DND-41 (cell line): ENCODE measurements around the gene SLC25A25.

Experiments
- EZH2 ChIP-seq: IDR thresholded peaks from 3 replicates; pipeline ENCODE4 v1.6.1; 2012; ENCODE audit warnings: borderline replicate concordance, low read depth, mild to moderate bottlenecking, moderate library complexity, low read length, inconsistent platforms; ENCODE audit not compliant: severe bottlenecking
- TF ChIP-seq, protein P1 (sequence below): IDR thresholded peaks from 2 replicates; pipeline ENCODE4 v1.5.1; 2012; ENCODE audit warnings: borderline replicate concordance, low read length, moderate library complexity, mild to moderate bottlenecking; ENCODE audit not compliant: poor library complexity, severe bottlenecking; ENCODE audit errors: extremely low read depth

DNA sequence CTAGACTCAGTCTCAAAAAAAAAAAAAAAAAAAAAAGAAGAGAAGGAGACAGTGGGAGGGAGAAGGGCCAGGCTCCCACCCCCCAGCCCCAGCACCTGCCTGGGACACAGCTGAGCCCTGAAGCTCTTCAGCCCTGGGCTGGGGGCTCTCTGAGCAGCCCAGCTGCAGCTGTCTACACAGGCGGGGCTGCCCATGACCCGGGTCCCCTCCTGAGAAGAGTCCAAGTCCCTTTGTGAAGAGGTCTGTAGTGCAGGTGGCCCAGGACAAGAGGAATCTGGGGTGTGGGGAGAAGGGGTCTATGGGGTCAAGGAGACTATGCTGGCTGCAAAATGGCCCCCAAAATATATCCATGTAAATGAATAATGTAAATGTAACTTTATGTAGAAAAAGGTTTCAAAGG, 74.6 kb downstream of the SLC25A25 start:
- TF ChIP-seq, protein P1, sequence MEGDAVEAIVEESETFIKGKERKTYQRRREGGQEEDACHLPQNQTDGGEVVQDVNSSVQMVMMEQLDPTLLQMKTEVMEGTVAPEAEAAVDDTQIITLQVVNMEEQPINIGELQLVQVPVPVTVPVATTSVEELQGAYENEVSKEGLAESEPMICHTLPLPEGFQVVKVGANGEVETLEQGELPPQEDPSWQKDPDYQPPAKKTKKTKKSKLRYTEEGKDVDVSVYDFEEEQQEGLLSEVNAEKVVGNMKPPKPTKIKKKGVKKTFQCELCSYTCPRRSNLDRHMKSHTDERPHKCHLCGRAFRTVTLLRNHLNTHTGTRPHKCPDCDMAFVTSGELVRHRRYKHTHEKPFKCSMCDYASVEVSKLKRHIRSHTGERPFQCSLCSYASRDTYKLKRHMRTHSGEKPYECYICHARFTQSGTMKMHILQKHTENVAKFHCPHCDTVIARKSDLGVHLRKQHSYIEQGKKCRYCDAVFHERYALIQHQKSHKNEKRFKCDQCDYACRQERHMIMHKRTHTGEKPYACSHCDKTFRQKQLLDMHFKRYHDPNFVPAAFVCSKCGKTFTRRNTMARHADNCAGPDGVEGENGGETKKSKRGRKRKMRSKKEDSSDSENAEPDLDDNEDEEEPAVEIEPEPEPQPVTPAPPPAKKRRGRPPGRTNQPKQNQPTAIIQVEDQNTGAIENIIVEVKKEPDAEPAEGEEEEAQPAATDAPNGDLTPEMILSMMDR = no peak
- TF ChIP-seq EZH2 = no peak
